Parathyroid adenoma (tissue), 2 donors: Measurements from ENCODE around the gene ENDOV.

ENCODE experiments used
- H2AFZ ChIP-seq: fragments of 300-600 bp; sonication (generic); one replicate; pipeline ENCODE4 v1.7.0; 2017; ENCODE audit warnings: antibody characterized with exemption, mild to moderate bottlenecking
- H3K27ac ChIP-seq: fragments of 300-600 bp; sonication (generic); one replicate; pipeline ENCODE4 v1.7.0; 2017
- H3K27me3 ChIP-seq: fragments of 300-600 bp; sonication (generic); one replicate; pipeline ENCODE4 v1.7.0; 2017; ENCODE audit warnings: low read length; ENCODE audit not compliant: control insufficient read depth, insufficient read depth
- H3K36me3 ChIP-seq: fragments of 300-600 bp; sonication (generic); one replicate; pipeline ENCODE4 v1.7.0; 2017; ENCODE audit warnings: low read length; ENCODE audit not compliant: control insufficient read depth, insufficient read depth
- H3K4me1 ChIP-seq: fragments of 300-600 bp; sonication (generic); one replicate; pipeline ENCODE4 v1.7.0; 2017; ENCODE audit warnings: control low read depth
- H3K4me2 ChIP-seq: fragments of 300-600 bp; sonication (generic); one replicate; pipeline ENCODE4 v1.7.0; 2017; ENCODE audit warnings: low read length
- H3K4me3 ChIP-seq: fragments of 300-600 bp; sonication (generic); one replicate; pipeline ENCODE4 v1.7.0; 2017; ENCODE audit warnings: low read depth, low read length
- H3K79me2 ChIP-seq: fragments of 300-600 bp; sonication (generic); one replicate; pipeline ENCODE4 v1.7.0; 2017; ENCODE audit warnings: control low read depth
- H3K9ac ChIP-seq: fragments of 300-600 bp; sonication (generic); one replicate; pipeline ENCODE4 v1.7.0; 2017; ENCODE audit warnings: mild to moderate bottlenecking
- H3K9me3 ChIP-seq: fragments of 300-600 bp; sonication (generic); one replicate; pipeline ENCODE4 v1.7.0; 2017; ENCODE audit warnings: low read length; ENCODE audit not compliant: control insufficient read depth
- TF ChIP-seq, protein P1 (sequence below): fragments of 300-600 bp; sonication (generic); IDR thresholded peaks from one replicate; pipeline ENCODE4 v1.7.0; 2017; ENCODE audit warnings: antibody characterized with exemption, mild to moderate bottlenecking
- donor health status: primary hyperparathyroidism.

The ENDOV gene

DNA sequence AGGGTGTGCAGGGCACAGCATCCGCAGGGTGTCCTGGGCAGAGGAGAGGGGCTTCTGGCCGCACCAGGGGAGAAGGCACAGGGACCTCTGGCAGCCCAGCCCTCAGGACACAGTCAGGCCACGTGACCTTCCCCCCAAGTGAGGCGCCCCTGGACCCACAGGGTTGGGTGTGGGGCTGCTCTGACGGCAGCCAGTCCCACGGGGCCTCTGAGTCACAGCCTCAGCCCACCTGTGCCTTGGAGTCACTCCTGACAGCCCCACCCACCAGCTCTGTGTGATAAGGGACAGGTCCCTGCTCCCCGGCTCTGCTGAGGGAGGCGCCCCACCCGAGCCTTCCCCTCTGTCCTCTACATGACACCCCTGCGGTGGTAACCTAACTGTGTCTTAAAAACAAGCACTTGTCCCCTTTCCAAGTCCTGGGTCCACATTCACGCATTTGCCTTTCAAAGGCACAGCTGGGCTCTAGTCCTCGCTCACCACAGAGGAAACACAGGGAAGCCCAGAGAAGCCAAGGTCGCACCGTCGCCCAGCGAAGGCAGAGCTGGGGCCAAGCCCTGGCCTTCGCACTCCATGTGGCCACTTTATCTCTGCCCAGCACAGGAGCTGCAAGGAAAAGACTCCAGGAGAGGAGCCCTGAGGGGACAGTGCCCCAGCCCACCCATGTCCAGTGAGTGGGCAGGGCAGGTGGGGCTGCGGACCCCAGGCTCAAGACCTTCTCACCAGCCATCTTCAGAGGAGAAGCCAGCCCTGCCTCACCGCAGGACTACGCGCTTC, 66.5 kb downstream of the ENDOV start:
- TF ChIP-seq, protein P1, sequence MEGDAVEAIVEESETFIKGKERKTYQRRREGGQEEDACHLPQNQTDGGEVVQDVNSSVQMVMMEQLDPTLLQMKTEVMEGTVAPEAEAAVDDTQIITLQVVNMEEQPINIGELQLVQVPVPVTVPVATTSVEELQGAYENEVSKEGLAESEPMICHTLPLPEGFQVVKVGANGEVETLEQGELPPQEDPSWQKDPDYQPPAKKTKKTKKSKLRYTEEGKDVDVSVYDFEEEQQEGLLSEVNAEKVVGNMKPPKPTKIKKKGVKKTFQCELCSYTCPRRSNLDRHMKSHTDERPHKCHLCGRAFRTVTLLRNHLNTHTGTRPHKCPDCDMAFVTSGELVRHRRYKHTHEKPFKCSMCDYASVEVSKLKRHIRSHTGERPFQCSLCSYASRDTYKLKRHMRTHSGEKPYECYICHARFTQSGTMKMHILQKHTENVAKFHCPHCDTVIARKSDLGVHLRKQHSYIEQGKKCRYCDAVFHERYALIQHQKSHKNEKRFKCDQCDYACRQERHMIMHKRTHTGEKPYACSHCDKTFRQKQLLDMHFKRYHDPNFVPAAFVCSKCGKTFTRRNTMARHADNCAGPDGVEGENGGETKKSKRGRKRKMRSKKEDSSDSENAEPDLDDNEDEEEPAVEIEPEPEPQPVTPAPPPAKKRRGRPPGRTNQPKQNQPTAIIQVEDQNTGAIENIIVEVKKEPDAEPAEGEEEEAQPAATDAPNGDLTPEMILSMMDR, result no peak
- Histone ChIP-seq H2AFZ (no peak overlapping the region), H3K36me3 (no peaks in the 10 kb centered on the region), H3K27me3 (peaks cover 23% of the 10 kb centered on the region), H3K9me3 (no peaks in the 10 kb centered on the region), H3K9ac (no peak overlapping the region), H3K4me2 (no peak overlapping the region), H3K4me3 (no peak overlapping the region), H3K79me2 (no peaks in the 10 kb centered on the region), H3K4me1 (no peaks in the 10 kb centered on the region), H3K27ac (no peak overlapping the region)

DNA sequence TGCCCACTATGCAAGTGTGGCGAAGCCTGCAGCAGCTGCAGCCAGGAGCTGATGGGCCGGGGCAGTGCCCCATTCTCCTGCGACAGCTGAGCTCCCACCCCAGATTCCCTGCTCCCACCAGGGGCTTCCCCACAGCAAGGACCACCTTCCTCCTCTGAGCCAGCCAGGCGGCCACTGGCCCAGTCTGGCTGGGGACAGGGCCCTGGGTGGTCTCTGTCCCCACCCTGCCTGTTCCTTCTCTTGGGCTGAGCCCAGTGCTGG, 67.0 kb downstream of the ENDOV start:
- Histone ChIP-seq H3K79me2 (no peaks in the 10 kb centered on the region), H3K9ac (no peak overlapping the region), H3K27me3 (peaks cover 20% of the 10 kb centered on the region), H3K27ac (no peak overlapping the region), H3K4me2 (no peak overlapping the region), H3K4me1 (no peaks in the 10 kb centered on the region), H2AFZ (no peak overlapping the region), H3K9me3 (no peaks in the 10 kb centered on the region), H3K4me3 (no peak overlapping the region), H3K36me3 (no peaks in the 10 kb centered on the region)
- TF ChIP-seq, protein P1, result no peak

DNA sequence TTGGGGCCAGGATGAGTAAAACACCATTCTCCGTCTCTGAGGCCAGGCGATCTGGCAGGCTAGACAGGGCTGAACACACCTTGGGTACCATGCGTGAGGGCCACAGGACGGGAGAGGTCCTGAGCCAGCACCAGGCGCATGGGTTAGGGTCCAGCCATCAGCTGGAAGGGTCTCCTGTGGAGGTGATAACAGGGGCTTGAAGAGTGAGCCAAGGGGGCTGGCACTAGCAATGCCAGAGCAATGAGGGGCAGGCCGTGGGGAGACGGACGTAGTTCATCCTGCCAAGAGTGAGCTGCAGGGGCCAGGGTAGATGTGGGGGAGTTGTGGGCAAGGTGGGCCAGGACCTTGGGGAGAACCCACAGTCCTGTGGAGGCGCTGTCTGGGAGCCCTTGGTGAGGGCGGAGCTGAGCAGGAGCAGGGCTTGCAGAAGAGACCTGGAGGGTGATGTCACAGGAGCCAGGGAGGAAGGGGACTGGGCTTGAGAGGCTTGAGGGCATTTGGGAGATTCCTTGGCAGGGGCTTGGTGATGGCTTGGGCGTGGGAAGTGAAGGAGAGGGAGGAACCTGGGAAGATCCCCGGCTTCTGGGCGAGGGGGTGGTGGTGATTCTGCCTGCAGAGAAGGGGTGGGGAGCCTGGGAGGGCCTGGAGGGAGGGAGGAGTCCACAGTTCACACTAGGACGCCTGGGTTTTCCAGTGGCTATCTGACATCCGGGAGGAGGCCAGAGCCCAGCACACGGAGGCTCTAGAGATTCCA, 67.8 kb downstream of the ENDOV start:
- H3K27ac ChIP-seq, result no peak overlapping the region
- H3K27me3 ChIP-seq, result peaks cover 13% of the 10 kb centered on the region
- no peaks in the 10 kb centered on the region for H3K36me3 ChIP-seq
- no peak overlapping the region for H2AFZ ChIP-seq
- no peaks in the 10 kb centered on the region for H3K9me3 ChIP-seq
- H3K4me3 ChIP-seq, result no peak overlapping the region
- no peak overlapping the region for H3K4me2 ChIP-seq
- no peak overlapping the region for H3K9ac ChIP-seq
- H3K4me1 ChIP-seq, result no peaks in the 10 kb centered on the region
- TF ChIP-seq, protein P1, result no peak
- no peaks in the 10 kb centered on the region for H3K79me2 ChIP-seq

DNA sequence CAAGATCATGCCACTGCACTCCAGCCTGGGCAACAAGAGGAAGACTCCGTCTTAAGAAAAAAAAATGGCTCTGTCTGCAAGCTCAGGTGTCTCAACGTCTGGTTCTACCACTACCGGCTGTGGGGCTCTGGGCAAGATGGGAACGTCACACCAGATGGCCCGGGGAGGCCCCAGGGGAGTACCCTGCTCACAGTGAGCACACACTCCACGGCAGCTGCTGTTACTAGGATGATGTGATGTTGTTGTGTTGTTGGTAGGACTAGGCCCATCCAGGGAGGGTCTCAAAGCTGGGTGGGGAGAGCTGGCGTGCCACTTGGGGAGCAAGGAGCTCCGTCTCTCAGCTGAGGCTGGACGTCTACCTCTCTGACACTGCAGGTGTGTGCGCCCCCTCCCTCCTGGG, 70.9 kb downstream of the ENDOV start:
- Histone ChIP-seq H2AFZ (no peak overlapping the region), H3K9me3 (no peaks in the 10 kb centered on the region), H3K4me3 (no peak overlapping the region), H3K36me3 (no peaks in the 10 kb centered on the region), H3K4me2 (no peak overlapping the region), H3K27me3 (no peaks in the 10 kb centered on the region), H3K27ac (no peak overlapping the region), H3K79me2 (no peaks in the 10 kb centered on the region), H3K9ac (no peak overlapping the region), H3K4me1 (no peaks in the 10 kb centered on the region)
- TF ChIP-seq, protein P1, result no peak

DNA sequence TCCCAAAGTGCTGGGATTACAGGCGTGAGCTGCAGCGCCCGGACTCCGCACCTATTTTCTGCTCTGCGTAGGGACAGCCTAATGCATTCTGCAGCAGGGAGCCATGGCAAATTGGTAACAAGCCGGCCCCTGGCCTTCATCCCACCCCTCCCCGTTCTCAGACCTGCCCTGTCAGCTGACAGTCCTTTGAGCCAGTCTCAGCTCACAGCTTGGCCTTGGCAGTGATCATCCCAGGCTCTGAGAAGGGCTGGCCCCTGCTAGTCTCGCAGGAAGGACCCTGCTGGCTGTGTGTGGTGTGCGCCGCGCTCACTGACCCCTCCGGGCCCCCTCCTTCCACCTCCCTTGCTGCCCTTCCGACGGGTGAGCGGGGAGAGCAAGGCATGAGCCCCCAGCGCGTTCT, 71.7 kb downstream of the ENDOV start:
- Histone ChIP-seq H3K9me3 (no peaks in the 10 kb centered on the region), H3K36me3 (no peaks in the 10 kb centered on the region), H3K4me2 (no peak overlapping the region), H3K27me3 (peaks cover 3% of the 10 kb centered on the region), H3K27ac (no peak overlapping the region), H2AFZ (no peak overlapping the region), H3K9ac (no peak overlapping the region), H3K4me1 (no peaks in the 10 kb centered on the region), H3K79me2 (no peaks in the 10 kb centered on the region), H3K4me3 (no peak overlapping the region)
- TF ChIP-seq, protein P1, result no peak
